AG04450 (cell line): ENCODE data around the gene MAP2K6. TPM values are rescaled to one million over a fixed set of nuclear protein-coding genes. Genes with fewer than 3 reads are reported as not detected.

Source experiments
- CTCF ChIA-PET: fragments of 300-600, 350-600 bp; formaldehyde crosslinking; extraction: SDS; loops from one replicate; lab custom pipeline; 2022; ENCODE audit warnings: antibody characterized with exemption, inconsistent platforms; lab: Charles Lee
- POLR2A ChIA-PET: fragments of 350-600 bp; formaldehyde crosslinking; extraction: SDS; loops from one replicate; lab custom pipeline; 2021; ENCODE audit warnings: antibody characterized with exemption, inconsistent platforms; lab: Yijun Ruan, JAX
- DNase-seq: peaks from one replicate; pipeline ENCODE4 v3.0.0-alpha.2; 2011; ENCODE audit warnings: low read depth, low spot score
- H3K27ac ChIP-seq: one replicate; pipeline ENCODE4 v1.5.1; 2012; ENCODE audit warnings: low read depth, low read length, control low read depth
- H3K27me3 ChIP-seq: one replicate; pipeline ENCODE4 v1.6.0; 2012; ENCODE audit warnings: low read length; ENCODE audit not compliant: control insufficient read depth, insufficient read depth
- H3K4me3 ChIP-seq: 2 replicates; pipeline ENCODE4 v1.5.1; 2011; ENCODE audit warnings: mild to moderate bottlenecking, low read depth, low read length, control low read depth
- H3K9me3 ChIP-seq: 2 replicates; pipeline ENCODE4 v1.5.1; 2012; ENCODE audit warnings: low read length; ENCODE audit not compliant: control insufficient read depth, insufficient read depth
- polyA plus RNA-seq: library from polyadenylated mRNA; depleted of rRNA; stranded (reverse); fragments of >200 nt; gene quantifications from 2 replicates; pipeline ENCODE4 v1.2.3, GENCODE V29; 2011
- TF ChIP-seq, protein P1 (sequence below): IDR thresholded peaks from 2 replicates; pipeline ENCODE4 v1.5.1; 2011; ENCODE audit warnings: low read depth, low read length, control low read depth, inconsistent platforms

The MAP2K6 gene
- polyA plus RNA-seq, 1 experiment = 10.9 TPM

- Histone ChIP-seq H3K9me3 (no peaks in the 10 kb centered on the region; the same call in 1 of the 2 replicates), H3K27ac (no peak overlapping the region), H3K27me3 (no peaks in the 10 kb centered on the region), H3K4me3 (no peak overlapping the region)
- POLR2A ChIA-PET = interaction anchor here (1.1 kb wide), 1 partner anchor 77 kb away, joined by 3 read pairs; no protein-coding TSS in a partner anchor
- CTCF ChIA-PET = interaction anchor here (0.5 to 2.3 kb wide), 4 partner anchors 9 to 1038 kb away, joined by 3 to 11 read pairs (median 4); no protein-coding TSS in a partner anchor
- no peak for DNase-seq
- TF ChIP-seq, protein P1, sequence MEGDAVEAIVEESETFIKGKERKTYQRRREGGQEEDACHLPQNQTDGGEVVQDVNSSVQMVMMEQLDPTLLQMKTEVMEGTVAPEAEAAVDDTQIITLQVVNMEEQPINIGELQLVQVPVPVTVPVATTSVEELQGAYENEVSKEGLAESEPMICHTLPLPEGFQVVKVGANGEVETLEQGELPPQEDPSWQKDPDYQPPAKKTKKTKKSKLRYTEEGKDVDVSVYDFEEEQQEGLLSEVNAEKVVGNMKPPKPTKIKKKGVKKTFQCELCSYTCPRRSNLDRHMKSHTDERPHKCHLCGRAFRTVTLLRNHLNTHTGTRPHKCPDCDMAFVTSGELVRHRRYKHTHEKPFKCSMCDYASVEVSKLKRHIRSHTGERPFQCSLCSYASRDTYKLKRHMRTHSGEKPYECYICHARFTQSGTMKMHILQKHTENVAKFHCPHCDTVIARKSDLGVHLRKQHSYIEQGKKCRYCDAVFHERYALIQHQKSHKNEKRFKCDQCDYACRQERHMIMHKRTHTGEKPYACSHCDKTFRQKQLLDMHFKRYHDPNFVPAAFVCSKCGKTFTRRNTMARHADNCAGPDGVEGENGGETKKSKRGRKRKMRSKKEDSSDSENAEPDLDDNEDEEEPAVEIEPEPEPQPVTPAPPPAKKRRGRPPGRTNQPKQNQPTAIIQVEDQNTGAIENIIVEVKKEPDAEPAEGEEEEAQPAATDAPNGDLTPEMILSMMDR = no peak
Observed at GRCh38 chr17:69516225-69516624, 101.7 kb downstream of the MAP2K6 start.

- CTCF ChIA-PET = interaction anchor here (0.5 to 2.3 kb wide), 5 partner anchors 8 to 1037 kb away, joined by 3 to 11 read pairs (median 3); no protein-coding TSS in a partner anchor
- H3K9me3 ChIP-seq = no peaks in the 10 kb centered on the region; the same call in 1 of the 2 replicates
- H3K27me3 ChIP-seq = no peaks in the 10 kb centered on the region
- H3K27ac ChIP-seq = no peak overlapping the region
- H3K4me3 ChIP-seq = no peak overlapping the region
- TF ChIP-seq, protein P1 = no peak
- POLR2A ChIA-PET = no interaction called here
- no peak for DNase-seq
Observed at GRCh38 chr17:69516911-69517310, 102.4 kb downstream of the MAP2K6 start.

DNA sequence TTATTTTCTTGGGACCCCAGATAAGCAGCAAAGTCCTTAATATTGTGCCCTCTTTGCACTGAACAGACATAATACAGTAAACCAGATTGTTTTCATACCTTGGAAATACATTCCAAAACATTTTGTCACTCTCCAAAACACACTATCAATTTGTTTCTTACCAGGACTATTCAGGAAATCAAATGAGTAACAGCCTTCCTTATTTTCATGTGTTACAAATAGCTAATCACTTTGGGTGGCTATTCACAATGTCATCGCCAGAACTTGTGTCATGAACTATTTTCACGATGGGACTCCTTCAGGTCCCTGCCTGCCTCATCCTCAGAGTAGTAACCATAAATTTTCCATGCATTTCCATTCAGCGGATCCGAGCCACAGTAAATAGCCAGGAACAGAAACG lies 104.5 kb downstream of the MAP2K6 start:
- no peak overlapping the region for H3K4me3 ChIP-seq
- ChIA-PET POLR2A (no interaction called here), CTCF (interaction anchor here (0.6 to 2.1 kb wide), 3 partner anchors 184 to 1033 kb away, joined by 3 to 13 read pairs (median 4); no protein-coding TSS in a partner anchor)
- no peak for DNase-seq
- no peaks in the 10 kb centered on the region; the same call in 1 of the 2 replicates for H3K9me3 ChIP-seq
- TF ChIP-seq, protein P1 = no peak
- H3K27me3 ChIP-seq = no peaks in the 10 kb centered on the region
- H3K27ac ChIP-seq = no peak overlapping the region

- DNase-seq = peak; percentile 24
- H3K9me3 ChIP-seq = no peaks in the 10 kb centered on the region
- no peak overlapping the region for H3K27ac ChIP-seq
- ChIA-PET POLR2A (no interaction called here), CTCF (interaction anchor here (0.5 to 10.1 kb wide), 31 partner anchors 10 to 1714 kb away, joined by 3 to 154 read pairs (median 4); partner anchors contain the start of gene MAP2K6)
- no peaks in the 10 kb centered on the region for H3K27me3 ChIP-seq
- H3K4me3 ChIP-seq = no peak overlapping the region
- TF ChIP-seq, protein P1 = peak; percentile 86
Observed at GRCh38 chr17:69523244-69523861, 108.9 kb downstream of the MAP2K6 start.

- CTCF ChIA-PET = interaction anchor here (0.6 to 10.1 kb wide), 35 partner anchors 8 to 1105 kb away, joined by 3 to 154 read pairs (median 7); no protein-coding TSS in a partner anchor
- no peak overlapping the region for H3K4me3 ChIP-seq
- H3K27me3 ChIP-seq = no peaks in the 10 kb centered on the region
- TF ChIP-seq, protein P1 = no peak
- DNase-seq = no peak
- no peaks in the 10 kb centered on the region for H3K9me3 ChIP-seq
- POLR2A ChIA-PET = interaction anchor here (1.1 kb wide), 1 partner anchor 83 kb away, joined by 3 read pairs; no protein-coding TSS in a partner anchor
- H3K27ac ChIP-seq = no peak overlapping the region
Observed at GRCh38 chr17:69524854-69525253, 110.4 kb downstream of the MAP2K6 start.
